Measurements from ENCODE around the gene COL1A1.

Gene COL1A1

GRCh38 chr17:50201276-50201854 is at the start of gene COL1A1:
Gene COL1A1 (minus strand): TSS chr17:50201631. CDS start chr17:50201513, 118 bp downstream.
- no peak for DNase-seq

DNA sequence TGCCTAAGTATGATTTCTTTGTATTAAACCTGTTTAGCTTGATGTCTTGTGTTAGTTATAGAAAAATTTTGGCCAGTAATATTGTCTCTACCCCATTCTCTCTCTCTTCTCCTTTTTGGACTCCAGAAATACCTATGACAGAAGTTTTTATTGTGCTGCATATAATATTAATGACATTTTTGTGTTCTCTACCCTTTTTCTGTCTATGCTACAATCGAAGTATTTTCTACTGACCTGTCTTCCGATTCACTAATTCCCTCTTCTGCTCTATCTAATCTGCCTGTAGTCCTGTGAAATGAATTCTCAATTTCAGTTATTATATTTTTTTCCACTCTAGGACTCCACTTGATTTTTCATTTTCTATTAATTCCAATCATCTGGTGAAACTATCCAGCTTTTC is 46.8 kb upstream of the COL1A1 start:
- no peak for DNase-seq

DNA sequence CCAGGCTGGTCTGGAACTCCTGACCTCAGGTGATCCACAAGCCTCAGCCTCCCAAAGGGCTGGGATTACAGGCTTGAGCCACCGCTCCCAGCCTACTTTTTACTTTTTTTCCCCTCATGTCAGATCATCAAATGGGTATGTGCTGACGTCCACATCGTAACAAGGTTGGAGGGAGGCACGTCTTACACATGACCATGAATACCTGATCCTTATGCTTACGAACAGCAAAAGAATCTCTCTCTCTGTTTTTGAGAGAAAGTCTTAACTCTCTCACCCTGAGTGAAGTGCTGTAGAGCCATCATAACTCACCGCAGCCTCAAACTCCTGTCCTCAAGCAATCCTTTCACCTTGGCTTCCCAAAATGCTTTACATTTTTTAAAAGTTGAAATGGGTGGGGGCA is 43.3 kb upstream of the COL1A1 start:
- no peak for DNase-seq

DNA sequence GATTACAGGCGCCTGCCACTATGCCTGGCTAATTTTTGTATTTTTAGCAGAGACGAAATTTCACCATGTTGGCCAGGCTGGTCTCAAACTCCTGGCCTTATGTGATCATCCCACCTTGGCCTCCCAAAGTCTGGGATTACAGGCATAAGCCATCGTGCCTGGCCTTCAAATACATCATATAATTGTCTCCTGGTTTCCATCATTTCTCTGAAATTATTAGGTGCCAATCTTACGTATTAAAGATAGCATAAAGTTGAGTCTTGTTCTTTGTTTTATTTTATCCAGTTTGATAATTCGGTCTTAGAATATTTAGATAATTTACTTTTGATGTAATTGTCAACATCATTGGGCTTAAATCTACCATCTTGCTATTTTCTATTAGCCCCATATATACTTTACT is 40.0 kb upstream of the COL1A1 start:
- no peak for DNase-seq

DNA sequence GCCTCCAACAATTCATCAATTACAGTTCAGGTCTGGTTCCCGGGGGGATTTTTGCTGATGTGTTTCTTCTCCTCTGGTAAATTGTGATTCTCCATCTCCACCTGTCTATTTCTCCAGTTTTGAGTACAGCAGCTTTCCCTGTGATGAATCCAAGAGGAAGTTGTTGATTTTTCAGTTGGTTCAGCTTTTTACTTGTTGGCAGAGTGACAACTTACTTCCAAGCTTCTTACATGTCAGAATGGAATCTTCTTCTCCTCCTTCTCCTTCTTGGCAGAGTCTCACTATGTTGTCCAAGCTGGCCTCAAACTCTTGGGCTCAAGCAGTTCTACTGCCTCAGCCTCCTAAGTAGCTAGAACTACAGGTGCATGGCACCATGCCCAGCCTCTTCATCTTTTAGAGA is 39.4 kb upstream of the COL1A1 start:
- no peak for DNase-seq

DNA sequence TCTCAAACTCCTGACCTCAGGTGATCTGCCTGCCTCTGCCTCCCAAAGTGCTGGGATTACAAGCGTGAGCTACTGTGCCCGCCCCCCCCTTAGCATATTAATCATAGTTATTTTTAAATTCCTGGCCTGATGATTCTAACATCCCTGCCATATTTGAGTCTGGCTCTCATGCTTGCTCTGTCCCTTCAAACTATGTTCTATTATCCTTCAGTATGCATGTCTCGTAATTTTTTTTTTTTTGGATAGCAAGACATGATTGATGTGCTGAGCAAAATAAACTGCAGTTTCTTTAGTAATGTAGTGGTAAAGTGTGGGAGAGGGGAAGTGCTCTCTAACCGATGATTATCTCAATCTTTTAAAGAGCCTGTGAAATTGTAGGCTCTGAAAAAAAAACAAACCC is 38.5 kb upstream of the COL1A1 start:
- no peak for DNase-seq

DNA sequence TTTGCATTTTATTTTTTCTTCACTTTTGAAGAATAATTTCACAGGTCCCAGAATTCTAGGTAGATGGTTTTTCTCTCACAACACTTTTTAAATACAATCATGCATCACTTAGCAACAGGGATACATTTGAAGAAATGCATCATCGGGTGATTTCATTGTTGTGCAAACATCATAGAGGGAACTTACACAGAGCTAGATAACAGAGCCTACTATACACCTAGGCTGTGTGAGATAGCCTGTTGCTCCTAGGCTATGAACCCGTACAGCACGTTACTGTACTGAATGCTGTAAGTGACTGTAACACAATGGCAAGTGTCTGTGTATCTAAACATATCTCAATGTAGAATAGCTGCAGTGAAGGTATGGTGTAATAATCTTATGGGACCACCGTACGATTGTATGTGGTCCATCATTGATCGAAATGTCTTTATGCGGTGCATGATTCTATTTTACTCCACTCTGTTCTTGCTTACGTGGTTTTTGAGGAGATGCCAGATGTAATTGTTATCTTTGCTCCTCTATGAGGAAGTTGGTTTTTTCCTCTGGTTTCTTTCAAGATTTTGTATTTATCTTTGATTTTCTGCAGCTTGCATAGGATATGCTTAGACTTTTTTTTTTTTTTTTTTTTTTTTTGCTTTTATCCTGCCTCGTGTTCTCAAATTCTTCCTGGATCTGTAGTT is 37.3 kb upstream of the COL1A1 start:
- no peak for DNase-seq

DNA sequence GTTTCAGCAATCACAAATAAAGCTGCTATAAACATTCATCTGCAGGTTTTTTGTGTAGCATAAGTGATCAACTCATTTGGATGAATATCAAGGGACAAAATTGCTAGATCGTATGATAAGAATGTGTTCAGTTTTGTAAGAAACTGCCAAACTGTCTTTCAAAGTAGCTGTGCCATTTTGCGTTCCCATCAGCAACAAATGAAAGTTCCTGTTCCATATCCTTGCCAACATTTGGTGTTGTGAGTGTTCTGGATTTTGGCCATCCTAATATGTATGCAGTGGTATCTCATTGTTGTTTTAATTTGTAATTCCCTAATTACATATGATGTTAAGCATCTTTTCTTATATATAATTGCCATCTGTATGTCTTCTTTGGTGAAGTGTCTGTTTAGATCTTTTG is 36.5 kb upstream of the COL1A1 start:
- DNase-seq, result no peak

- DNase-seq, result no peak
Measured at GRCh38 chr17:50234581-50234980, 33.1 kb upstream of the COL1A1 start.

DNA sequence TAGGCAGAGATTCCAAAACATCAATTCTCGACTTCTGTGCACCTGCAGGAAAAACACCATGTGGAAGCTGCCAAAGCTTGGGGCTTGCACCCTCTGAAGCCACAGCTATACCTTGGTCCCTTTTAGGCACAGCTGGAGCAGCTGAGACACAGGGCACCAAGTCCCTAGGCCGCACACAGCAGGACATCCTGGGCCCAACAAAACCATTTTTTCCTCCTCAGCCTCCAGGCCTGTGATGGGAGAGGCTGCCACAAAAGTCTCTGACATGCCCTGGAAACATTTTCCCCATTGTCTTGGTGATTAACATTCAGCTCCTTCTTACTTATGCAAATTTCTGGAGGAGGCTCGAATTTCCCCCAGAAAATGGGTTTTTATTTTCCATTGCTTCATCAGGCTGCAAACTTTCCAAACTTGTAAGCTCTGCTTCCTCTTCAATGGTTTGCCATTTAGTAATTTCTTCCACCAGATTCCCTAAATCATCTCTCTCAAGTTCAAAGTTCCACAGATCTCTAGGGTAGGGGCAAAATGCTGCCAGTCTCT is 24.3 kb upstream of the COL1A1 start:
- no peak for DNase-seq

- no peak for DNase-seq
Measured at GRCh38 chr17:50222922-50223321, 21.5 kb upstream of the COL1A1 start.

GRCh38 chr17:50221864-50222545 is 20.6 kb upstream of the COL1A1 start:
- DNase-seq, result no peak

DNA sequence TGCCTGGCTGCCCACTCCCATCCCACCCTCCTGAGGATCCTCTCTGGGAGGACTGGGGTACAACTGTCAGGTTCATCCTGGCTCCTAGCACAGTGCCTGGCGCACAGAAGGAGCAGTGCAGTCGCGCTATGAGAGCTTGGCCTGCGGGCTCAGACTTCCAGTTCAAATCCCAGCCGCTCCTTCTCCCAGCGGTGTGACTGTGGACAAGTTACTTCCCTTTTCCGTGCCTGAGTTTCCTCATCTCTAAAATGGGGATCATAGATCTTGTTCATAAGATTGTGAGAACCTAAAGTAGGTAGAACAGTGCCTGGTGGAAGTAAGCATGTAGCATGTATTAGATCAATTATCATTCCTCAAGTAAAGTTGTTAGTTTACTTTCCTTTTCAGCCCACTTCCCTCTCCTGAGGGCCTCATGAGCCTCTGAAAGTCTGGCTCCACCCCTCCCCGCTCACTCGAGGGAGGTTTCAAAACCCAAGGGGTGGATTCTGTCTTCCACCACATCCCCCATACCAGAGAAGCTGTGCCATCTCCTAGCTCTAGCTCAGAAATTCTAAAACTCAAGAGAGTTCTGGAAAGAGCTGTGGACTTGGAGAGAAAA is 19.9 kb upstream of the COL1A1 start:
- no peak for DNase-seq

DNA sequence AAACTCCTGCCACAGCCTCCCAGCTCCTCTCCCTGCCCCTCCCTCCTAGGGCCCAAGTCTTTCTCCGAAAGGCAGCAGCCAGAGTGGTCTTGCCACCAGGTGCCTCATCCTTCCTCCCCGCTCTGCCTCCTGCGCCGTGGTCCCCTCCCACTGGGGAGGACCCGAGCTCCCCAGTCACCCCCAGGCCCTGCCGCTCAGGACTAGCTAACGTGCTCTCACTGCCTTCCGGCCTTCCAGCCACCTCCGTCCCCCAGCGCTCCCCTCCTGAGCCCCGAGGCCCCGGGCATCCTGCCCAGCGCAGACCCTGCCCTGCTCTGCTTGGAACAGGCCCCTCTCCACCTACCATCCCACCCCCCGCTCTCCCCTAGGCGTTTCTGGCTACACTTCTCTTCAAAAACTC is 19.4 kb upstream of the COL1A1 start:
- no peak for DNase-seq

DNA sequence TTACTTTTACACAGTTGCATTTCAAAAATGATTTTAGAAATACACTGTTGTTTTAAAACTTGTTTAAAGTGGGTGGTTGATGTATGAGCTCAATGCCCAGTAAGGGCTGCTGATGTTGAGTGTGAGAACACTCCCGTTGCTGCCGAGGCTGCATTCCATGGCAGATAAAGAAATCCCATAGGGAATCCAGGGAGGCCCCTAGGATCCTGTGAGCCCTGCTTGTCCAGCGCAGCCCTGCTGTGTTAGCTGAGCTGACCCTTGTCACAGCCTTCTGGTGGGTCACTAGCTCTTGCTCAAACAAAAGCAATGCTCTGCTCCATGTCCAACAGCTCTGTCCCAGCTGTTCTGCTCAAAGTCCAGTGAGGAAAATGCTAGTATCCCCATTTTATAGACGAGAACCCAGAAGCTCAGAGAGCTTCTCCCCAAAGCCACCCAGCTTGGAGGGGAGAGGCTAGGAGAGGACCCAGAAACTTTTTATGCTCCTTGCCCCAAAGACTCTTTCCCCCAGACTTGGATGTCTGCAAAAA is 18.6 kb upstream of the COL1A1 start:
- DNase-seq, result no peak

DNA sequence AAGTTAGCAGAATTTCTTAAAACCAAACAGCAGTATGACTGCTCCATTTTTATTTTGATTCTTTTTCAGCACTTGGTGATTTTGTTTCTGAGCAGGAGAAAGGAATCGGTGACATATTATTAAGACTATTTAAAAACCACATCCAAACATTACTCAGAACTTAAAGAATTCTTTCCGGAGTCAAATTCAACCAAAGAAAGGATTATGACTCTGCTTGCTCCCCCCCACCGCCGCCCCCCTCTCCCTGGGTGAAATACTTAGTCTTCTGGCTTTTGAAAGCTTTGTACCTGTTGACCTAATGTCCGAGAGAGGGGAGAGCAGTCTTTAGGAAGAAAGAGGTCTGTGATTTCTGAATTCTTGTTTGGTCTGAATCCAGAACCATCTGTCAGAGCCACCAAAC is 17.9 kb upstream of the COL1A1 start:
- no peak for DNase-seq

- no peak for DNase-seq
Measured at GRCh38 chr17:50218771-50219315, 17.4 kb upstream of the COL1A1 start.

DNA sequence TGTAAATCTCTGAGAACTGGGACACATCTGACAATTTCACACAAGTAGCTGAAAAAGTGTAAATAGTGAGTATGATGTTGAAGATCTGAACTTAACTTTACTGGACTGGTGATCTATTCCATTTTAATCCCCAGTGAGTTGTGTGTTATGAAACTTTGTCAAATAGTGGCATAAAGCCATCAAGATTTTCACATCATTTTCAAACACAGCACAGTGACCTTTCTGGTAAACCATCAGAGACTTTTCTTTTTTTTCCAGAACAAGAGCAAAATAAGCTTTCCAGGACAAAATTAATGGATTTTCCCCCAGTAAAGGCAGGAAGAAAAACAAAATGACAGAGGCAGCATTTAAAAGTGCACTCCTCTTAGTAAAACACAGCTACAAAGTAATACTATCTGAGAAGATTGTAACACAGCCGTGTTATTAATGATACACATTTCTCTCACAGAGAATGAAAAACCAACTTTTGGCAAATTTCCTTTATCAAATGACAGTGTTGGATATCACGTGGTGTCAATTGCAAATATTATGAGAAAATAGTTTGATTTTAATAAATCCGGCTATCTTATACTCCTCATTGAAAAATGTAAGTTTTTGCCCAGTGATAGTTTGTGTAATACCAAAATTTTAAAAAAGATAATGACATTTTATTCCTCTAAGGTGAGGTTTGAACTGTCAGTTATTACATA is 16.8 kb upstream of the COL1A1 start:
- DNase-seq, result no peak

DNA sequence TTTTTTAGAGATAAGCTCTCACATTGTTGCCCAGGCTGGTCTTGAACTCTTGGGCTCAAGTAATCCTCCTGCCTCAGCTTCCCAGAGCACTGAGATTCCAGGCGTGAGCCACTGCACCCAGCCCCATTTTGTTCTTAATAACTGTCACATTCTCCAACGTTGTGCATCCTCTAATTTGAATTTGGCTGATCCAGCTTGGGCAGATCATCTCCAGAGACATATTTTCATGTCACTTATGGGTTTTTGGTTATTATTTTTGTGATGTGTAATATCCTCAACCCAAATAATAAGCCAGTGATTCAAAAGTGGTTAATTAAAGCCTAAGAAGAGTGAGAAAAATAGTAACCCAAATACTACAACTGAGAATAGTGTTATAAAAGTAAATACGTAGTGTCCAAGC is 16.2 kb upstream of the COL1A1 start:
- DNase-seq, result no peak

DNA sequence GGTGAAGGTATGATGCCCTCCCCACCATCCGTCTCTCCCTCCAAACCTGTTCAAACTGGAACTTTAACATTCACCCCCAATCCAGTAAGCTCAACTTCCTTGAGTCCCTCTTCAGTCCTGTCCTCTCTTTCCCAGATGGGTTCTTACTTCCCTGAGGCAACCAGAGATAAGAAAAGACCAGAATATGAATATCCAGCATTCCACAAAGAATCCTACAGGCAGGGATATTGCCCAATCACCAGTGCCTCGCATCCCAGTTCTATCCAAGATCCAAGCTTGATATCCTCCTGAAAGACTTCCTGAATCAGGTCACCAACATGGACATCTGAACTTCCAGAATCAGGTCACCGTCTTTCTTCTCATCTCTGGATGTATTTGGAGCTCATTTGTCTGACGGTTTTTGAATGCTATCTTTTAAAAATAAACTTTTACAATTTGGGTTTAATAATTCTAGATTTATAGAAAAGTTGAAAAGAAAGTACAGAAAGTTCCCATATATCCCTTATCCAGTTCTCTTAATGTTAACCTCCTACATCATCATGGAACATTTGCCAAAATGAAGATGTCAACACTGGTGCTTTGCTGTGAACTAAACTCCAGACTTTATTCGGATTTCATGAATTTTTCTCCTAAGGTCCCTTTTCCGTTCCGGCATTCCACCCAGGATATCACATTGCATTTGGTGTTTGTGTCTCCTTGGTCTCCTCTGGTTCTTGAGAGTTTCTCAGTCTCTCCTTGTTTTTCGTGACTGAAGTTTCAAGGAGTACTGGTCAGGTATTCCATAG is 13.7 kb upstream of the COL1A1 start:
- no peak for DNase-seq
